ENCODE results near the gene C2CD4C. TPM values are rescaled to one million over a fixed set of nuclear protein-coding genes. Genes with fewer than 3 reads are reported as not detected.

Gene C2CD4C
- total and polyA plus RNA-seq, 10 of the 15 experiments (the other 5 are each of a cell fraction or from before 2014, with no cell fraction given): not detected

DNA sequence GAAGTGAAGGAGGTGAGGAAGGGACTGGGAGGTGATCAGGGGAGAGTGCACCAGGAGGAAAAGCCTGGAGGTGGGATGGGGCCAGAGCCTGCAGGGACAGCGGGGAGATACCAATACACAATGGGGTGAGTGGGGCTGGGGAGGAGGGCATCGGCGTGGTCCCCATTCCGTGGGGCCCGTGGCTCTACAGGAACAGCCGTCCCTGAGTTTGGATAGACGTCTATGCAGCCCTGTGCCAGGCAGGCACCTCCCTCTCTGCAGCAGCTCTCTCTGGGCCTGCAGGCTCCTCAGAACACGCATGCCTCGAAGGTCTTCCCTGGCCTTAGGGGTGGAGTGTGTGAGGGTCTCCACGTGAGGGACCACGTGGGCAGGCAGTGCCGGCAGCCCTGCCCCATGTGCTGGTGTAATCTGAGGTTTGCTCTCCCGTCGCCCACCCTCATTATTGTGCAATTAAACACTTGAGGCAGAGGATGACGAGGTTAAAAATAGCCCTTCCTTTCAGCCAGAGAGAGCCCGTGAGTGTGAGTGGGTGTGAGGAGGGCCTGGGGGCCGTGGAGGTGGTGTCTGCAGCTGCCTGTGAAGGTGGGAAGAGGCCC, 16.5 kb downstream of the C2CD4C start:
- no peak overlapping the region for H3K9ac ChIP-seq (ENCODE audit: control insufficient read depth, insufficient read depth, low read length)
- ATAC-seq: no peak
- no peaks in the 10 kb centered on the region for H3K4me1 ChIP-seq (ENCODE audit: control insufficient read depth, insufficient read depth, low read length)
- intact Hi-C loops (cut with micrococcal nuclease; ENCODE audit: unreplicated experiment): no loop called here
- in situ Hi-C loops (cut with MboI): no loop called here
- BruUV-seq (replicated peaks): no TSS peak
- POLR2A ChIA-PET: no interaction called here
- no peak overlapping the region for H2AFZ ChIP-seq (ENCODE audit: control insufficient read depth, low read depth, low read length)
- RAD21 ChIA-PET (ENCODE audit: unreplicated experiment): no interaction called here
- TF ChIP-seq ZNF274 (IDR thresholded peaks at IDR 0.05; ENCODE audit: insufficient read depth, insufficient read length) (no peak), SIN3A (IDR thresholded peaks at IDR 0.05; ENCODE audit: low read depth, low read length) (no peak), CBX5 (IDR thresholded peaks at IDR 0.05; ENCODE audit: low read depth) (no peak), RFX5 (IDR thresholded peaks at IDR 0.05; ENCODE audit: low read depth, low read length) (no peak), BRCA1 (IDR thresholded peaks at IDR 0.05; ENCODE audit: low read depth, low read length) (no peak), CREB1 (IDR thresholded peaks at IDR 0.05; ENCODE audit: low read depth) (no peak), JUND (IDR thresholded peaks at IDR 0.05; ENCODE audit: low read depth, low read length) (no peak)
- TF ChIP-seq, protein P1, sequence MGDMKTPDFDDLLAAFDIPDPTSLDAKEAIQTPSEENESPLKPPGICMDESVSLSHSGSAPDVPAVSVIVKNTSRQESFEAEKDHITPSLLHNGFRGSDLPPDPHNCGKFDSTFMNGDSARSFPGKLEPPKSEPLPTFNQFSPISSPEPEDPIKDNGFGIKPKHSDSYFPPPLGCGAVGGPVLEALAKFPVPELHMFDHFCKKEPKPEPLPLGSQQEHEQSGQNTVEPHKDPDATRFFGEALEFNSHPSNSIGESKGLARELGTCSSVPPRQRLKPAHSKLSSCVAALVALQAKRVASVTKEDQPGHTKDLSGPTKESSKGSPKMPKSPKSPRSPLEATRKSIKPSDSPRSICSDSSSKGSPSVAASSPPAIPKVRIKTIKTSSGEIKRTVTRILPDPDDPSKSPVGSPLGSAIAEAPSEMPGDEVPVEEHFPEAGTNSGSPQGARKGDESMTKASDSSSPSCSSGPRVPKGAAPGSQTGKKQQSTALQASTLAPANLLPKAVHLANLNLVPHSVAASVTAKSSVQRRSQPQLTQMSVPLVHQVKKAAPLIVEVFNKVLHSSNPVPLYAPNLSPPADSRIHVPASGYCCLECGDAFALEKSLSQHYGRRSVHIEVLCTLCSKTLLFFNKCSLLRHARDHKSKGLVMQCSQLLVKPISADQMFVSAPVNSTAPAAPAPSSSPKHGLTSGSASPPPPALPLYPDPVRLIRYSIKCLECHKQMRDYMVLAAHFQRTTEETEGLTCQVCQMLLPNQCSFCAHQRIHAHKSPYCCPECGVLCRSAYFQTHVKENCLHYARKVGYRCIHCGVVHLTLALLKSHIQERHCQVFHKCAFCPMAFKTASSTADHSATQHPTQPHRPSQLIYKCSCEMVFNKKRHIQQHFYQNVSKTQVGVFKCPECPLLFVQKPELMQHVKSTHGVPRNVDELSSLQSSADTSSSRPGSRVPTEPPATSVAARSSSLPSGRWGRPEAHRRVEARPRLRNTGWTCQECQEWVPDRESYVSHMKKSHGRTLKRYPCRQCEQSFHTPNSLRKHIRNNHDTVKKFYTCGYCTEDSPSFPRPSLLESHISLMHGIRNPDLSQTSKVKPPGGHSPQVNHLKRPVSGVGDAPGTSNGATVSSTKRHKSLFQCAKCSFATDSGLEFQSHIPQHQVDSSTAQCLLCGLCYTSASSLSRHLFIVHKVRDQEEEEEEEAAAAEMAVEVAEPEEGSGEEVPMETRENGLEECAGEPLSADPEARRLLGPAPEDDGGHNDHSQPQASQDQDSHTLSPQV (IDR thresholded peaks at IDR 0.05): no peak
- TF ChIP-seq, protein P2, sequence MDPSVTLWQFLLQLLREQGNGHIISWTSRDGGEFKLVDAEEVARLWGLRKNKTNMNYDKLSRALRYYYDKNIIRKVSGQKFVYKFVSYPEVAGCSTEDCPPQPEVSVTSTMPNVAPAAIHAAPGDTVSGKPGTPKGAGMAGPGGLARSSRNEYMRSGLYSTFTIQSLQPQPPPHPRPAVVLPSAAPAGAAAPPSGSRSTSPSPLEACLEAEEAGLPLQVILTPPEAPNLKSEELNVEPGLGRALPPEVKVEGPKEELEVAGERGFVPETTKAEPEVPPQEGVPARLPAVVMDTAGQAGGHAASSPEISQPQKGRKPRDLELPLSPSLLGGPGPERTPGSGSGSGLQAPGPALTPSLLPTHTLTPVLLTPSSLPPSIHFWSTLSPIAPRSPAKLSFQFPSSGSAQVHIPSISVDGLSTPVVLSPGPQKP (IDR thresholded peaks at IDR 0.05; ENCODE audit: low read depth, low read length): no peak
- TF ChIP-seq, protein P3, sequence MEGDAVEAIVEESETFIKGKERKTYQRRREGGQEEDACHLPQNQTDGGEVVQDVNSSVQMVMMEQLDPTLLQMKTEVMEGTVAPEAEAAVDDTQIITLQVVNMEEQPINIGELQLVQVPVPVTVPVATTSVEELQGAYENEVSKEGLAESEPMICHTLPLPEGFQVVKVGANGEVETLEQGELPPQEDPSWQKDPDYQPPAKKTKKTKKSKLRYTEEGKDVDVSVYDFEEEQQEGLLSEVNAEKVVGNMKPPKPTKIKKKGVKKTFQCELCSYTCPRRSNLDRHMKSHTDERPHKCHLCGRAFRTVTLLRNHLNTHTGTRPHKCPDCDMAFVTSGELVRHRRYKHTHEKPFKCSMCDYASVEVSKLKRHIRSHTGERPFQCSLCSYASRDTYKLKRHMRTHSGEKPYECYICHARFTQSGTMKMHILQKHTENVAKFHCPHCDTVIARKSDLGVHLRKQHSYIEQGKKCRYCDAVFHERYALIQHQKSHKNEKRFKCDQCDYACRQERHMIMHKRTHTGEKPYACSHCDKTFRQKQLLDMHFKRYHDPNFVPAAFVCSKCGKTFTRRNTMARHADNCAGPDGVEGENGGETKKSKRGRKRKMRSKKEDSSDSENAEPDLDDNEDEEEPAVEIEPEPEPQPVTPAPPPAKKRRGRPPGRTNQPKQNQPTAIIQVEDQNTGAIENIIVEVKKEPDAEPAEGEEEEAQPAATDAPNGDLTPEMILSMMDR (IDR thresholded peaks at IDR 0.05 in 2 of 3, conservative IDR thresholded peaks at IDR 0.05 in 1 of 3; ENCODE audit: control insufficient read depth in 2 of 3, extremely low read depth in 1 of 3, insufficient read depth in 1 of 3, low read depth in 3 of 3, low read length in 3 of 3): no peak
- TF ChIP-seq, protein P4, sequence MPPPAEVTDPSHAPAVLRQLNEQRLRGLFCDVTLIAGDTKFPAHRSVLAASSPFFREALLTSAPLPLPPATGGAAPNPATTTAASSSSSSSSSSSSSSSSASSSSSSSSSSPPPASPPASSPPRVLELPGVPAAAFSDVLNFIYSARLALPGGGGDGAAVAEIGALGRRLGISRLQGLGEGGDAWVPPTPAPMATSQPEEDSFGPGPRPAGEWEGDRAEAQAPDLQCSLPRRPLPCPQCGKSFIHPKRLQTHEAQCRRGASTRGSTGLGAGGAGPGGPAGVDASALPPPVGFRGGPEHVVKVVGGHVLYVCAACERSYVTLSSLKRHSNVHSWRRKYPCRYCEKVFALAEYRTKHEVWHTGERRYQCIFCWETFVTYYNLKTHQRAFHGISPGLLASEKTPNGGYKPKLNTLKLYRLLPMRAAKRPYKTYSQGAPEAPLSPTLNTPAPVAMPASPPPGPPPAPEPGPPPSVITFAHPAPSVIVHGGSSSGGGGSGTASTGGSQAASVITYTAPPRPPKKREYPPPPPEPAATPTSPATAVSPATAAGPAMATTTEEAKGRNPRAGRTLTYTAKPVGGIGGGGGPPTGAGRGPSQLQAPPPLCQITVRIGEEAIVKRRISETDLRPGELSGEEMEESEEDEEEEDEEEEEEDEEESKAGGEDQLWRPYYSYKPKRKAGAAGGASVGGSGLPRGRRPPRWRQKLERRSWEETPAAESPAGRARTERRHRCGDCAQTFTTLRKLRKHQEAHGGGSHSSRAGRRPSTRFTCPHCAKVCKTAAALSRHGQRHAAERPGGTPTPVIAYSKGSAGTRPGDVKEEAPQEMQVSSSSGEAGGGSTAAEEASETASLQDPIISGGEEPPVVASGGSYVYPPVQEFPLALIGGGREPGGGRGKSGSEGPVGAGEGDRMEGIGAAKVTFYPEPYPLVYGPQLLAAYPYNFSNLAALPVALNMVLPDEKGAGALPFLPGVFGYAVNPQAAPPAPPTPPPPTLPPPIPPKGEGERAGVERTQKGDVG (CRISPR knock-in tag; IDR thresholded peaks at IDR 0.05): no peak
- FAIRE-seq: no peak
- WGBS (ENCODE audit: insufficient coverage, insufficient replicate concordance, low lambda C conversion rate, missing lambda C conversion rate): 25% methylated on average over 16 of the region's 17 CpGs
- H3K27ac ChIP-seq (ENCODE audit: control insufficient read depth, insufficient read depth): no peak overlapping the region
- H4K20me1 ChIP-seq (ENCODE audit: control insufficient read depth, insufficient read depth): no peaks in the 10 kb centered on the region
- CTCF ChIA-PET: no interaction called here
- H3K4me2 ChIP-seq (ENCODE audit: control insufficient read depth, insufficient read depth): no peak overlapping the region
- no peaks in the 10 kb centered on the region for H3K27me3 ChIP-seq (replicated peaks in 1 of 2; ENCODE audit: control insufficient read depth in 2 of 2, insufficient read depth in 2 of 2, low read length in 1 of 2)
- SMC1A ChIA-PET (ENCODE audit: uncharacterized antibody, unreplicated experiment): no interaction called here
- H3K79me2 ChIP-seq (ENCODE audit: control insufficient read depth, insufficient read depth, low read length): no peaks in the 10 kb centered on the region
- peaks cover 5% of the 10 kb centered on the region; the same call in 2 of the 3 replicates for H3K9me3 ChIP-seq (replicated peaks; ENCODE audit: control insufficient read depth, insufficient read depth, low read length)
- H3K4me3 ChIP-seq: no peak overlapping the region
- no peak for DNase-seq (ENCODE audit: low read depth, low spot score)
- H3K36me3 ChIP-seq (ENCODE audit: control insufficient read depth in 2 of 2, insufficient read depth in 2 of 2, low read length in 1 of 2): no peaks in the 10 kb centered on the region
